ENCODE results near the gene HERC4. TPM values are rescaled to one million over a fixed set of nuclear protein-coding genes. Genes with fewer than 3 reads are reported as not detected.

HERC4 gene
- total RNA-seq, 1 donor from 2014 or later: 15.0 TPM

DNA sequence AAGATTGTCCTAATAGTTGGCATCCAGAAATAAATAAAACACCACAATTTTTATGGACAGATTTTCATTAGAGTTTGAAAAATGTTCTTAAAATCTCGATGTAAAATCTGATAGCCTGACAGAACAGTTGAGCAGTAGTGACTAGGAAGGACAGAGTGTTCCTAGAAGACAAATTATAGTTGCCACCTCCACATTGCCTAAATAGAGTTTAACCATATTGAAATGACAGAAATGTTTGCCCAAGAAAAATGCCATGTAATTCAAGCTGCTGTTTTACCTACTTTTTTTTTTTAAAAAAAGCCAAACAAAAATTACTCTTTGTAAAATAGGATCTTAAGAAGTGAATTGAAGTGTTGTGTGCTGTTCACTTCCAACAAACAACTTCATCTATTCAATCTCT is 8.9 kb upstream of the HERC4 start:
- no peak overlapping the region for H3K4me3 ChIP-seq
- no peaks in the 10 kb centered on the region for H3K4me1 ChIP-seq
- H3K27ac ChIP-seq: no peak overlapping the region
- TF ChIP-seq, protein P1, sequence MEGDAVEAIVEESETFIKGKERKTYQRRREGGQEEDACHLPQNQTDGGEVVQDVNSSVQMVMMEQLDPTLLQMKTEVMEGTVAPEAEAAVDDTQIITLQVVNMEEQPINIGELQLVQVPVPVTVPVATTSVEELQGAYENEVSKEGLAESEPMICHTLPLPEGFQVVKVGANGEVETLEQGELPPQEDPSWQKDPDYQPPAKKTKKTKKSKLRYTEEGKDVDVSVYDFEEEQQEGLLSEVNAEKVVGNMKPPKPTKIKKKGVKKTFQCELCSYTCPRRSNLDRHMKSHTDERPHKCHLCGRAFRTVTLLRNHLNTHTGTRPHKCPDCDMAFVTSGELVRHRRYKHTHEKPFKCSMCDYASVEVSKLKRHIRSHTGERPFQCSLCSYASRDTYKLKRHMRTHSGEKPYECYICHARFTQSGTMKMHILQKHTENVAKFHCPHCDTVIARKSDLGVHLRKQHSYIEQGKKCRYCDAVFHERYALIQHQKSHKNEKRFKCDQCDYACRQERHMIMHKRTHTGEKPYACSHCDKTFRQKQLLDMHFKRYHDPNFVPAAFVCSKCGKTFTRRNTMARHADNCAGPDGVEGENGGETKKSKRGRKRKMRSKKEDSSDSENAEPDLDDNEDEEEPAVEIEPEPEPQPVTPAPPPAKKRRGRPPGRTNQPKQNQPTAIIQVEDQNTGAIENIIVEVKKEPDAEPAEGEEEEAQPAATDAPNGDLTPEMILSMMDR (IDR thresholded peaks at IDR 0.05): no peak
- intact Hi-C loops (cut with DNase I): loop anchor here (1.0 kb wide), 1 partner anchor 71 kb away; no protein-coding TSS in a partner anchor
- no peak for DNase-seq (ENCODE audit: low spot score in 2 of 2)
- H3K27me3 ChIP-seq: no peaks in the 10 kb centered on the region
- no peaks in the 10 kb centered on the region for H3K9me3 ChIP-seq
- no peaks in the 10 kb centered on the region for H3K36me3 ChIP-seq

DNA sequence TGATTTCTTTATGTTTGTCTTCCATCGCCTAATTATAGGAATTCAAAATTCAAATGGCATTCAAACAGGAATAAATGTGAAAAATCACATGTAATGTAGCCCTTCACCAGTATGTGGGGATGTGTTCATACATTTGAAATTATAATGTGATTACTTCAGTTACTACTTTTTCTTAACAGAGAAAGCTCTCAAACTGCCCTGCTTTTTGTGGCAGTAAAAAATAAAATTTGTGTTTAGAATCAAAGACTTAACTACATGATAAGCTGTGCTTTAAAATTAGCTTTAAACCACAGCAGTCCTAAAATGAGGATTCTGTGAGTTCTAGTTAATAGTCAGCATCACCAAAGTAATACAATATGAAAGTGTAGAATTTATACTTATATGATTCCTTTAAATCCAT is 7.8 kb upstream of the HERC4 start:
- H3K4me1 ChIP-seq: no peaks in the 10 kb centered on the region
- no peak overlapping the region for H3K27ac ChIP-seq
- no peaks in the 10 kb centered on the region for H3K36me3 ChIP-seq
- DNase-seq (ENCODE audit: low spot score in 2 of 2): no peak
- intact Hi-C loops (cut with DNase I): loop anchor here (1.0 kb wide), 1 partner anchor 72 kb away; no protein-coding TSS in a partner anchor
- H3K27me3 ChIP-seq: no peaks in the 10 kb centered on the region
- no peaks in the 10 kb centered on the region for H3K9me3 ChIP-seq
- H3K4me3 ChIP-seq: no peak overlapping the region
- TF ChIP-seq, protein P1 (IDR thresholded peaks at IDR 0.05): peak; percentile 34 to 42 (median 40)

DNA sequence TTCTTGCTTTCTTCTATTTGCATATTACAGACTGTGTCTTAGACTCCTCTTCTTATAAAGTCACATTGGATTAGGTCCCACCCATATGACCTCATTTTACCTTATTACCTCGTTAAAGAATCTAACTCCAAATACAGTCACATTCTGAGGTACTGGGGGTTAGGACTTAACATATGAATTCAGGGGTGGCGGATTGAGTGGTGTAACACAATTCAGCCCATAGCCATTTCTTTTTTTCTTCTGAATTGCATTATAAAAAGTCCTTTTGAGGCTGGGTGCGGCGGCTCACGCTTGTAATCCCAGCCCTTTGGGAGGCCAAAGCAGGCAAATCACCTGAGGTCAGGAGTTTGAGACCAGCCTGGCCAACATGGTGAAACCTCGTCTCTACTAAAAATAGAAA is 6.8 kb upstream of the HERC4 start:
- H3K27me3 ChIP-seq: no peaks in the 10 kb centered on the region
- TF ChIP-seq, protein P1 (IDR thresholded peaks at IDR 0.05): no peak
- no peaks in the 10 kb centered on the region for H3K36me3 ChIP-seq
- no peaks in the 10 kb centered on the region for H3K4me1 ChIP-seq
- no peaks in the 10 kb centered on the region for H3K9me3 ChIP-seq
- DNase-seq (ENCODE audit: low spot score in 2 of 2): no peak
- H3K27ac ChIP-seq: no peak overlapping the region
- no peak overlapping the region for H3K4me3 ChIP-seq
- intact Hi-C loops (cut with DNase I): no loop called here

DNA sequence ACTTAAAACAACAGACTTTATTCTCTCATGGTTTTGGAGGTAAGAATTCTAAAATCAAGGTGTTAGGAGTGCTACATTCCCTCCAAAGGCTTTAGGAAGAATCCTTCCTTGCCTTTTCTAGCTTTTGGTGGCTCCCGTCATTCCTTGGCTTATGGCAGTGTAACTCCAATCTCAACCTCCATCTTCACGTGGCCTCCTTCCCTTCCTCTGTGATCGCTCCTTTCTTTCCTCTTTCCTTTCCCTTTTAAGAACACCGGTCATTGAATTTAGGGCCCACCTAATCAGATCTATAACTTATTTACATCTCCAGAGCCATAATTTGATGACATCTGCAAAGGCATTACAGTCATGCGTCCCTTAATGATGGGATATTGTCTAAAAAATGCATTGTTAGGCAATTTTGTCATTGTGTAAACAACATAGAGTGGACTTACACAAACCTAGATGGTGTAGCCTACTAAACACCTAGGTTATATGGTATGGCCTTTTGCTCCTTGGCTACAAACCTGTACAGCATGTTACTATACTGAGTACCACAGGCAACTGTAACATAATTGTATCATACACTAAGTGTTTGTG is 5.9 kb upstream of the HERC4 start:
- Histone ChIP-seq H3K4me1 (no peaks in the 10 kb centered on the region), H3K36me3 (no peaks in the 10 kb centered on the region), H3K9me3 (no peaks in the 10 kb centered on the region), H3K4me3 (no peak overlapping the region), H3K27ac (no peak overlapping the region), H3K27me3 (no peaks in the 10 kb centered on the region)
- no peak for DNase-seq (ENCODE audit: low spot score in 2 of 2)
- TF ChIP-seq, protein P1 (IDR thresholded peaks at IDR 0.05): no peak
- intact Hi-C loops (cut with DNase I): no loop called here

DNA sequence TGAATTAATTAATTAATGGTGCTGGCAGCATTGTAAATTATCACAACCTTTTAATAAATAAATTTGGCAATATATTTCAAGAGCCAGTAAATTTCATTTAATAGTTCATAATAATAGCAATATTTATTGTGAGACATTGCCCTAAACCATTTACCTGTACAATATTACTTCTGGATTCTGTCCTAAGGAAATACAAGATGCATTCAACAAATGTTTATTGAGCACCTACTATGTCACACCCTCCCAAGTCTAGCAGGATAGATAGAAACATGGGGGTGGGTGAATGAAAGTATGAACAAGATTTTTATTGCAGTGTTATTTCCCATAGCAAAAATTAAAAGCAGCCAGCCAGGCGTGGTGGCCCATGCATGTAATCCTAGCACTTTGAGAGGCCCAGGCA is 4.4 kb upstream of the HERC4 start:
- no peak overlapping the region for H3K27ac ChIP-seq
- no peaks in the 10 kb centered on the region for H3K27me3 ChIP-seq
- intact Hi-C loops (cut with DNase I): loop anchor here (5.0 kb wide), 3 partner anchors 317 to 823 kb away; partner anchors contain the start of genes DDX50 and SLC25A16
- H3K4me1 ChIP-seq: no peaks in the 10 kb centered on the region
- DNase-seq (ENCODE audit: low spot score in 2 of 2): no peak
- no peak overlapping the region for H3K4me3 ChIP-seq
- no peaks in the 10 kb centered on the region for H3K36me3 ChIP-seq
- no peaks in the 10 kb centered on the region for H3K9me3 ChIP-seq
- TF ChIP-seq, protein P1 (IDR thresholded peaks at IDR 0.05): no peak
